SU-DHL-6 (cell line): ENCODE data around the gene TRIM2.

Source experiments
- H2AFZ ChIP-seq: fragments of 200-600 bp; sonication (generic); 2 replicates; pipeline ENCODE4 v1.6.1; 2014; ENCODE audit warnings: low read depth, mild to moderate bottlenecking, moderate library complexity, mixed read lengths, antibody characterized with exemption, low read length; ENCODE audit not compliant: severe bottlenecking
- H3F3A ChIP-seq: fragments of 200-600 bp; shearing (Covaris generic); 2 replicates; pipeline ENCODE4 v1.6.0; 2016; ENCODE audit warnings: antibody characterized with exemption, mild to moderate bottlenecking; ENCODE audit not compliant: insufficient read depth
- H3K27ac ChIP-seq: fragments of 200-600 bp; sonication (generic); 2 replicates; pipeline ENCODE4 v1.5.1; 2016; ENCODE audit warnings: low read depth, mild to moderate bottlenecking, low read length, moderate library complexity, mixed read lengths
- H3K27me3 ChIP-seq: fragments of 200-600 bp; sonication (generic), shearing (Covaris generic); 2 replicates; pipeline ENCODE4 v1.6.0; 2014; ENCODE audit warnings: mild to moderate bottlenecking, low read length
- H3K36me3 ChIP-seq: fragments of 200-600 bp; sonication (generic); 2 replicates; pipeline ENCODE4 v1.6.1; 2014; ENCODE audit warnings: mild to moderate bottlenecking, low read length, mixed read lengths
- H3K4me2 ChIP-seq: fragments of 300-600, 200-600 bp; shearing (Covaris generic), sonication (generic); 2 replicates; pipeline ENCODE4 v1.6.0; 2014; ENCODE audit warnings: low read length, low read depth, mild to moderate bottlenecking; ENCODE audit not compliant: poor library complexity, severe bottlenecking
- H3K4me3 ChIP-seq: fragments of 200-600 bp; sonication (generic); 2 replicates; pipeline ENCODE4 v1.5.1; 2014; ENCODE audit warnings: antibody characterized with exemption, low read length, mild to moderate bottlenecking, mixed read lengths; ENCODE audit not compliant: insufficient read depth, poor library complexity, severe bottlenecking
- H3K79me2 ChIP-seq: fragments of 200-600 bp; sonication (generic); 2 replicates; pipeline ENCODE4 v1.6.1; 2014; ENCODE audit warnings: mild to moderate bottlenecking, low read length, moderate library complexity; ENCODE audit not compliant: insufficient read depth
- H3K9ac ChIP-seq: fragments of 200-600 bp; sonication (generic); 2 replicates; pipeline ENCODE4 v1.7.0; 2014; ENCODE audit warnings: mild to moderate bottlenecking, low read length
- H3K9me2 ChIP-seq: fragments of 200-600 bp; sonication (generic); replicated peaks from 2 replicates; pipeline ENCODE4 v1.6.1; 2014; ENCODE audit warnings: low read length; ENCODE audit not compliant: insufficient read depth
- H3K9me3 ChIP-seq: fragments of 200-600 bp; sonication (generic); 2 replicates; pipeline ENCODE4 v1.6.1; 2014; ENCODE audit warnings: low read length, mixed read lengths; ENCODE audit not compliant: insufficient read depth
- H4K20me1 ChIP-seq: fragments of 200-600 bp; sonication (generic); 2 replicates; pipeline ENCODE4 v1.6.1; 2014; ENCODE audit warnings: low read depth, mild to moderate bottlenecking, antibody characterized with exemption, low read length, moderate library complexity, mixed read lengths
- EZH2phosphoT487 ChIP-seq: fragments of 200-600 bp; sonication (generic), shearing (Covaris generic); conservative IDR thresholded peaks from 2 replicates; pipeline ENCODE4 v1.6.1; 2018; ENCODE audit warnings: mild to moderate bottlenecking, antibody characterized with exemption, low read length, moderate library complexity, mixed read lengths
- TF ChIP-seq, protein P1 (sequence below): fragments of 200-600 bp; sonication (generic); IDR thresholded peaks from one replicate; pipeline ENCODE4 v1.5.1; 2017; ENCODE audit warnings: antibody characterized with exemption, mild to moderate bottlenecking, low read length, moderate library complexity; ENCODE audit not compliant: insufficient read depth, poor library complexity, severe bottlenecking

Gene TRIM2

GRCh38 chr4:153177841-153178240 lies 26.4 kb upstream of the TRIM2 start:
- H2AFZ ChIP-seq: no peak overlapping the region
- no peak overlapping the region for H3K9ac ChIP-seq
- H3K4me3 ChIP-seq: no peak overlapping the region
- no peaks in the 10 kb centered on the region for H3K79me2 ChIP-seq
- no peak overlapping the region for H3K4me2 ChIP-seq
- H3K27ac ChIP-seq: no peak overlapping the region
- no peaks in the 10 kb centered on the region for H3K36me3 ChIP-seq
- no peaks in the 10 kb centered on the region for H3K9me2 ChIP-seq
- H3K27me3 ChIP-seq: no peaks in the 10 kb centered on the region
- no peaks in the 10 kb centered on the region for H3K9me3 ChIP-seq
- TF ChIP-seq, protein P1, sequence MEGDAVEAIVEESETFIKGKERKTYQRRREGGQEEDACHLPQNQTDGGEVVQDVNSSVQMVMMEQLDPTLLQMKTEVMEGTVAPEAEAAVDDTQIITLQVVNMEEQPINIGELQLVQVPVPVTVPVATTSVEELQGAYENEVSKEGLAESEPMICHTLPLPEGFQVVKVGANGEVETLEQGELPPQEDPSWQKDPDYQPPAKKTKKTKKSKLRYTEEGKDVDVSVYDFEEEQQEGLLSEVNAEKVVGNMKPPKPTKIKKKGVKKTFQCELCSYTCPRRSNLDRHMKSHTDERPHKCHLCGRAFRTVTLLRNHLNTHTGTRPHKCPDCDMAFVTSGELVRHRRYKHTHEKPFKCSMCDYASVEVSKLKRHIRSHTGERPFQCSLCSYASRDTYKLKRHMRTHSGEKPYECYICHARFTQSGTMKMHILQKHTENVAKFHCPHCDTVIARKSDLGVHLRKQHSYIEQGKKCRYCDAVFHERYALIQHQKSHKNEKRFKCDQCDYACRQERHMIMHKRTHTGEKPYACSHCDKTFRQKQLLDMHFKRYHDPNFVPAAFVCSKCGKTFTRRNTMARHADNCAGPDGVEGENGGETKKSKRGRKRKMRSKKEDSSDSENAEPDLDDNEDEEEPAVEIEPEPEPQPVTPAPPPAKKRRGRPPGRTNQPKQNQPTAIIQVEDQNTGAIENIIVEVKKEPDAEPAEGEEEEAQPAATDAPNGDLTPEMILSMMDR: no peak
- TF ChIP-seq EZH2phosphoT487: no peak
- H4K20me1 ChIP-seq: no peaks in the 10 kb centered on the region
- no peaks in the 10 kb centered on the region for H3F3A ChIP-seq

DNA sequence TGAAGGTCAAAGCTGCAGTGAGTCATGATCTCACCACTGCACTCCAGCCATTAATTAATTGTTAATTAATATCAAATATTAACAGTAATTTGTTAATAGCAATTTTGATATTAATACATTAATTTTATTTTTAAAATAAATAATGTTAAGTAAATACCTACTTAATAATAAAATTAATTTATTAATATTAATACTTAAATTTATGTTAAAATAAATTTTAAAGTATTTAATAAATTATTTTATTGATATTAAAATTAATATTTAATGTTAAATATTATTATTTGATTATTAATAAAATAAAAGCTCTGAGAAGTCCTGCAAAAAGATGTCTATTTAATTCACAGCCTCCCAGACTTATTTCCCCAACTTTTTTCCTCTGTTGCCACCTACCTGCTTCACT lies 25.1 kb upstream of the TRIM2 start:
- H3K9ac ChIP-seq: no peak overlapping the region
- no peaks in the 10 kb centered on the region for H3K79me2 ChIP-seq
- no peaks in the 10 kb centered on the region for H3F3A ChIP-seq
- no peaks in the 10 kb centered on the region for H3K36me3 ChIP-seq
- no peak overlapping the region for H2AFZ ChIP-seq
- H3K4me2 ChIP-seq: no peak overlapping the region
- TF ChIP-seq EZH2phosphoT487: no peak
- TF ChIP-seq, protein P1: no peak
- no peaks in the 10 kb centered on the region for H4K20me1 ChIP-seq
- no peak overlapping the region for H3K4me3 ChIP-seq
- H3K9me3 ChIP-seq: no peaks in the 10 kb centered on the region
- no peaks in the 10 kb centered on the region for H3K27me3 ChIP-seq
- no peaks in the 10 kb centered on the region for H3K9me2 ChIP-seq
- H3K27ac ChIP-seq: no peak overlapping the region

- Histone ChIP-seq H3K9me3 (no peaks in the 10 kb centered on the region), H3K4me2 (no peak overlapping the region), H3K9ac (no peak overlapping the region), H3K36me3 (no peaks in the 10 kb centered on the region), H4K20me1 (no peaks in the 10 kb centered on the region), H3F3A (no peaks in the 10 kb centered on the region), H3K79me2 (no peaks in the 10 kb centered on the region), H3K27ac (no peak overlapping the region), H3K9me2 (no peaks in the 10 kb centered on the region), H2AFZ (no peak overlapping the region), H3K4me3 (no peak overlapping the region), H3K27me3 (no peaks in the 10 kb centered on the region)
- TF ChIP-seq, protein P1: no peak
- no peak for TF ChIP-seq EZH2phosphoT487
Measured at GRCh38 chr4:153181293-153181692, 22.9 kb upstream of the TRIM2 start.

DNA sequence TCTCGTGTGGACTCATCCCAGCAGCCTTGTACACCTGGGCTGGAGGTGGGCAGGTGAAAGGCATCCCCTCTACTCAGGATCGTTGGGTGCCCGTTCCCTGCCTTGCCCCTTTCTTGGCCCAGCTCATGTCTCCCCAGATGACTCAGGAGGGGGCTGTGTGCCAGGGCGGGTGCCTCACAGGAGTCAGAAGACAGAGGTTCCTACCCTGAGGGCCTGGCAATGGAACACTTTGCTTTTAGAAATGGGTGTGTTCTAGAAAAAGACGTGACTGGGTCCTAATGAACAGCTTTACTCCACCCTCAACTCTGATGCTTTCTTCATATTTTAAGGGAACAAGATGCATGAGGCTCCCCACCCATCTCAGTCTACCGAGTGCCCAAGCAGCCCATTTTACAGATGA lies 22.5 kb upstream of the TRIM2 start:
- Histone ChIP-seq H3K4me3 (no peak overlapping the region), H3K4me2 (no peak overlapping the region), H3K9me2 (no peaks in the 10 kb centered on the region), H3K27ac (no peak overlapping the region), H4K20me1 (no peaks in the 10 kb centered on the region), H3F3A (no peaks in the 10 kb centered on the region), H3K36me3 (no peaks in the 10 kb centered on the region), H3K79me2 (no peaks in the 10 kb centered on the region), H3K9ac (no peak overlapping the region), H3K9me3 (no peaks in the 10 kb centered on the region), H3K27me3 (no peaks in the 10 kb centered on the region), H2AFZ (no peak overlapping the region)
- TF ChIP-seq, protein P1: no peak
- no peak for TF ChIP-seq EZH2phosphoT487
